Measurements from ENCODE around the gene RUNX1. TPM values are rescaled to one million over a fixed set of nuclear protein-coding genes. Genes with fewer than 3 reads are reported as not detected.
A peak's percentile ranks its signal among the peaks of the same experiment; 100 is the strongest.

The RUNX1 gene
- total and polyA plus RNA-seq, 2 of the 13 experiments (the other 11 are each of a cell fraction or from before 2014, with no cell fraction given): 5.4 to 6.4 TPM

DNA sequence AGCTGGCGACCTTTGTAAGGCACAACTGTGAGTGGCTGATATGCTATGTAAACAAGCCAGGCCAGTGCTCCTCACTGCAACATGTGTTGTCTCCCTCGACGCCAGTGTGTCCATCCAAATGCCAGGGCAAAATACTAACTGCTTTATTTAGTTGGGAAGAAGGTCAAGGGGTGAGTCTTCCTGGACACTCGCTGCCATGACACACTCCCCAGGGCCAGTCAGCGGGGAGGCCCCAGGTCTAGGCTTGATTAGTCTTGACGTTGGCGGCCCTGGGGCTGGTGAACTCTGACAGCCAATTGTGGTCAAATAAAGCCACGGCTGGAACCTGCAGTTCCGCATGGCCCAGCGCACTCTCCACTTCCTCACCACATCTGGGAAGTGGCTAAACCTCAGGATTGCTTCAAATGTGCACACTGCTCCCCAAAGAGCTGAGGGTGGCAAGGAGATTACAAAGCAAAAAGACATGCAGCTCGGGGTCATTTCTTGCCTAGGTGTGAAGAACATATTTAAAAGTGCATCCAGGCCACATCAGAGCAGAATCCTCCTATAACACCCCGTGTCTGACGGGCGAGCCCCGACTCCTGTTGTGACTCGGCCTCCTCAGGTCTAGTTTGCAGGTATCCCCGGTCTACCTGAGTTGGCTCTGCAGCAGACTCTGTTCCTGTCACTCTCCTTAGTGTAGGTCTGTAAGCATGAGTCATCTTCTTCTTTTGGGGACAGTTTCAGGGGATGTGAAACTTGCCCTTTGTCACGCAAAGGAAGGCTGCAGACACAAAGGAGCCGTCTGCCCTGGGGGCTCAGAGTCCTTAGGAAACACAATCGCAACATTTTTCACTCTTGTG is 183.5 kb downstream of the RUNX1 start (continued):
- TF ChIP-seq MAFK (conservative IDR thresholded peaks at IDR 0.05 in 1 of 2, IDR thresholded peaks at IDR 0.05 in 1 of 2; ENCODE audit: low read length in 2 of 2): no peak
- no peak for TF ChIP-seq ARNT (IDR thresholded peaks at IDR 0.05)
- 0 out of 4 replicates have a peak, but pooled peaks of 1 of the 2 experiments have one; percentile 31 for TF ChIP-seq KLF16 (CRISPR knock-in tag; IDR thresholded peaks at IDR 0.05)
- TF ChIP-seq GZF1 (CRISPR knock-in tag; IDR thresholded peaks at IDR 0.05): no peak
- peak; percentile 69 for TF ChIP-seq FOSL2 (CRISPR knock-in tag; IDR thresholded peaks at IDR 0.05)
- TF ChIP-seq, protein P1, sequence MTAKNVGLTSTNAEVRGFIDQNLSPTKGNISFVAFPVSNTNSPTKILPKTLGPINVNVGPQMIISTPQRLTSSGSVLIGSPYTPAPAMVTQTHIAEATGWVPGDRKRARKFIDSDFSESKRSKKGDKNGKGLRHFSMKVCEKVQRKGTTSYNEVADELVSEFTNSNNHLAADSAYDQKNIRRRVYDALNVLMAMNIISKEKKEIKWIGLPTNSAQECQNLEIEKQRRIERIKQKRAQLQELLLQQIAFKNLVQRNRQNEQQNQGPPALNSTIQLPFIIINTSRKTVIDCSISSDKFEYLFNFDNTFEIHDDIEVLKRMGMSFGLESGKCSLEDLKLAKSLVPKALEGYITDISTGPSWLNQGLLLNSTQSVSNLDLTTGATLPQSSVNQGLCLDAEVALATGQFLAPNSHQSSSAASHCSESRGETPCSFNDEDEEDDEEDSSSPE (CRISPR knock-in tag; IDR thresholded peaks at IDR 0.05): 0 out of 2 replicates have a peak, but pooled peaks have one; percentile 25
- 0 out of 2 replicates have a peak, but pooled peaks have one; percentile 45 for TF ChIP-seq ZNF772 (CRISPR knock-in tag; IDR thresholded peaks at IDR 0.05)
- TF ChIP-seq KDM4B (CRISPR knock-in tag; IDR thresholded peaks at IDR 0.05): peak; percentile 65; the same call in 1 of the 2 replicates
- TF ChIP-seq, protein P2, sequence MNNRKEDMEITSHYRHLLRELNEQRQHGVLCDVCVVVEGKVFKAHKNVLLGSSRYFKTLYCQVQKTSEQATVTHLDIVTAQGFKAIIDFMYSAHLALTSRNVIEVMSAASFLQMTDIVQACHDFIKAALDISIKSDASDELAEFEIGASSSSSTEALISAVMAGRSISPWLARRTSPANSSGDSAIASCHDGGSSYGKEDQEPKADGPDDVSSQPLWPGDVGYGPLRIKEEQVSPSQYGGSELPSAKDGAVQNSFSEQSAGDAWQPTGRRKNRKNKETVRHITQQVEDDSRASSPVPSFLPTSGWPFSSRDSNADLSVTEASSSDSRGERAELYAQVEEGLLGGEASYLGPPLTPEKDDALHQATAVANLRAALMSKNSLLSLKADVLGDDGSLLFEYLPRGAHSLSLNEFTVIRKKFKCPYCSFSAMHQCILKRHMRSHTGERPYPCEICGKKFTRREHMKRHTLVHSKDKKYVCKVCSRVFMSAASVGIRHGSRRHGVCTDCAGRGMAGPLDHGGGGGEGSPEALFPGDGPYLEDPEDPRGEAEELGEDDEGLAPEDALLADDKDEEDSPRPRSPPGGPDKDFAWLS (CRISPR knock-in tag; IDR thresholded peaks at IDR 0.05; ENCODE audit: borderline replicate concordance): no peak
- TF ChIP-seq, protein P3, sequence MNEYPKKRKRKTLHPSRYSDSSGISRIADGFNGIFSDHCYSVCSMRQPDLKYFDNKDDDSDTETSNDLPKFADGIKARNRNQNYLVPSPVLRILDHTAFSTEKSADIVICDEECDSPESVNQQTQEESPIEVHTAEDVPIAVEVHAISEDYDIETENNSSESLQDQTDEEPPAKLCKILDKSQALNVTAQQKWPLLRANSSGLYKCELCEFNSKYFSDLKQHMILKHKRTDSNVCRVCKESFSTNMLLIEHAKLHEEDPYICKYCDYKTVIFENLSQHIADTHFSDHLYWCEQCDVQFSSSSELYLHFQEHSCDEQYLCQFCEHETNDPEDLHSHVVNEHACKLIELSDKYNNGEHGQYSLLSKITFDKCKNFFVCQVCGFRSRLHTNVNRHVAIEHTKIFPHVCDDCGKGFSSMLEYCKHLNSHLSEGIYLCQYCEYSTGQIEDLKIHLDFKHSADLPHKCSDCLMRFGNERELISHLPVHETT (CRISPR knock-in tag; conservative IDR thresholded peaks at IDR 0.05): no peak
- TF ChIP-seq DBP (CRISPR knock-in tag; IDR thresholded peaks at IDR 0.05; ENCODE audit: not compliant biosample characterization): no peak
- TF ChIP-seq, protein P4, sequence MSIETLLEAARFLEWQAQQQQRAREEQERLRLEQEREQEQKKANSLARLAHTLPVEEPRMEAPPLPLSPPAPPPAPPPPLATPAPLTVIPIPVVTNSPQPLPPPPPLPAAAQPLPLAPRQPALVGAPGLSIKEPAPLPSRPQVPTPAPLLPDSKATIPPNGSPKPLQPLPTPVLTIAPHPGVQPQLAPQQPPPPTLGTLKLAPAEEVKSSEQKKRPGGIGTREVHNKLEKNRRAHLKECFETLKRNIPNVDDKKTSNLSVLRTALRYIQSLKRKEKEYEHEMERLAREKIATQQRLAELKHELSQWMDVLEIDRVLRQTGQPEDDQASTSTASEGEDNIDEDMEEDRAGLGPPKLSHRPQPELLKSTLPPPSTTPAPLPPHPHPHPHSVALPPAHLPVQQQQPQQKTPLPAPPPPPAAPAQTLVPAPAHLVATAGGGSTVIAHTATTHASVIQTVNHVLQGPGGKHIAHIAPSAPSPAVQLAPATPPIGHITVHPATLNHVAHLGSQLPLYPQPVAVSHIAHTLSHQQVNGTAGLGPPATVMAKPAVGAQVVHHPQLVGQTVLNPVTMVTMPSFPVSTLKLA (IDR thresholded peaks at IDR 0.05): no peak
- TF ChIP-seq IRX3 (CRISPR knock-in tag; IDR thresholded peaks at IDR 0.05; ENCODE audit: borderline replicate concordance, low read depth): 0 out of 2 replicates have a peak, but pooled peaks have one; percentile 32
- no peak for TF ChIP-seq ZNF460 (CRISPR knock-in tag; IDR thresholded peaks at IDR 0.05; ENCODE audit: borderline replicate concordance)
- peak; percentile 61; the same call in 1 of the 2 replicates for TF ChIP-seq MIER3 (CRISPR knock-in tag; IDR thresholded peaks at IDR 0.05; ENCODE audit: borderline replicate concordance)
- TF ChIP-seq MAFF (IDR thresholded peaks at IDR 0.05; ENCODE audit: low read depth, low read length): no peak
- no peak for TF ChIP-seq PLRG1 (conservative IDR thresholded peaks at IDR 0.05)
- no peak for TF ChIP-seq ZNF232 (CRISPR knock-in tag; IDR thresholded peaks at IDR 0.05; ENCODE audit: borderline replicate concordance)
- no peak for TF ChIP-seq ZBTB38 (CRISPR knock-in tag; IDR thresholded peaks at IDR 0.05)
- TF ChIP-seq MXI1 (IDR thresholded peaks at IDR 0.05; ENCODE audit: borderline replicate concordance, low read depth, low read length): peak; percentile 36; the same call in 1 of the 3 replicates
- TF ChIP-seq XBP1 (CRISPR knock-in tag; IDR thresholded peaks at IDR 0.05): no peak
- 0 out of 2 replicates have a peak, but pooled peaks have one; percentile 15 for TF ChIP-seq KAT8 (CRISPR knock-in tag; IDR thresholded peaks at IDR 0.05)
- no peak for TF ChIP-seq RFX1 (IDR thresholded peaks at IDR 0.05)
- peak; percentile 92; the same call in 1 of the 2 replicates for TF ChIP-seq FOXK1 (CRISPR knock-in tag; IDR thresholded peaks at IDR 0.05; ENCODE audit: borderline replicate concordance, low read depth)

Data from HepG2 (cell line).